ENCODE results near the gene ZNF787. TPM values are rescaled to one million over a fixed set of nuclear protein-coding genes. Genes with fewer than 3 reads are reported as not detected.
A peak's percentile ranks its signal among the peaks of the same experiment; 100 is the strongest.

The ZNF787 gene
- total RNA-seq, 1 experiment from 2014 or later: 54.6 TPM

GRCh38 chr19:56115490-56115889 is 5.6 kb downstream of the ZNF787 start:
- Histone ChIP-seq H3K4me1 (ENCODE audit: insufficient read depth, low read length) (peaks cover 7% of the 10 kb centered on the region), H4K8ac (replicated peaks; ENCODE audit: insufficient read length, low read depth, low read length) (no peak overlapping the region), H3K23me2 (ENCODE audit: insufficient read length, low read depth, low read length, poor library complexity, severe bottlenecking) (peaks cover 7% of the 10 kb centered on the region), H2BK120ac (ENCODE audit: low read depth, low read length, poor library complexity, severe bottlenecking) (no peak overlapping the region), H3K4ac (ENCODE audit: low read depth, low read length) (no peak overlapping the region), H2BK12ac (ENCODE audit: insufficient read length, low read depth, low read length) (no peak overlapping the region), H4K20me1 (ENCODE audit: control insufficient read depth, insufficient read depth, insufficient read length) (peaks cover 3% of the 10 kb centered on the region), H3K56ac (ENCODE audit: insufficient read length, low read depth, low read length) (no peak overlapping the region), H3K27ac (ENCODE audit: insufficient read length, low read depth, low read length) (no peak overlapping the region), H4K91ac (ENCODE audit: insufficient read length, low read depth, low read length) (no peak overlapping the region), H4K5ac (ENCODE audit: insufficient read length, low read depth, low read length) (no peak overlapping the region), H3K27me3 (ENCODE audit: insufficient read depth, low read length) (no peaks in the 10 kb centered on the region), H2BK20ac (ENCODE audit: low read depth, low read length, poor library complexity, severe bottlenecking) (no peak overlapping the region), H3K79me1 (ENCODE audit: insufficient read depth, low read depth, low read length, poor library complexity, severe bottlenecking) (peaks cover 8% of the 10 kb centered on the region), H3K9ac (ENCODE audit: extremely low read depth, insufficient read length, low read length) (no peak overlapping the region), H3K14ac (ENCODE audit: insufficient read depth, low read length) (no peak overlapping the region), H2AFZ (ENCODE audit: low read length) (no peak overlapping the region), H2BK5ac (ENCODE audit: insufficient read length, low read length) (no peak overlapping the region), H3K4me2 (ENCODE audit: insufficient read depth, insufficient read length, low read length) (no peak overlapping the region), H2AK5ac (ENCODE audit: insufficient read length, low read length) (no peak overlapping the region), H3K23ac (ENCODE audit: insufficient read length, low read depth, low read length) (no peak overlapping the region), H3K79me2 (ENCODE audit: insufficient read depth, low read length) (peaks cover 85% of the 10 kb centered on the region), H3K9me3 (ENCODE audit: control insufficient read depth, low read depth, low read length) (no peaks in the 10 kb centered on the region), H2BK15ac (ENCODE audit: low read depth, low read length) (no peak overlapping the region), H3K18ac (ENCODE audit: insufficient read length, low read depth, low read length) (no peak overlapping the region), H3T11ph (ENCODE audit: low read length) (no peak overlapping the region)
- Mint-ChIP-seq H3K27me3 (ENCODE audit: low read depth) (no peaks in the 10 kb centered on the region; the same call in 1 of the 2 replicates), H3K27ac (peak overlapping the region in 1 of 3 experiments; percentile 85; a peak in 2 of 7 replicates), H3K4me1 (peaks cover 62 to 70% of the 10 kb centered on the region in 2 experiments), H3K9me3 (no peaks in the 10 kb centered on the region; a peak in 1 of 5 replicates), H3K4me3 (no peak overlapping the region; a peak in 1 of 5 replicates), H3K36me3 (ENCODE audit: insufficient read depth in 1 of 3, low read depth in 3 of 3) (peaks cover 8 to 16% (median 11%) of the 10 kb centered on the region in 3 experiments; a peak in 6 of 7 replicates)
- no peak for TF ChIP-seq CTCF (conservative IDR thresholded peaks at IDR 0.05)
- DNase-seq: no peak
- whole genome bisulfite sequencing (ENCODE audit: extremely low coverage, insufficient read length, low lambda C conversion rate): no CpG with 5 or more reads among the region's 21 CpGs
